Left colon (tissue), 2 donors: ENCODE measurements around the gene B3GNT5. TPM values are rescaled to one million over a fixed set of nuclear protein-coding genes. Genes with fewer than 3 reads are reported as not detected.

Source experiments
- ATAC-seq: fragments of 200-7000 bp; cut with Tn5 transposase; one replicate; pipeline ENCODE4 v1.9.1; 2020; ENCODE audit warnings: mild to moderate bottlenecking, moderate library complexity
- DNase-seq, 2 donors: peaks; one replicate each; pipeline ENCODE4 v3.0.0-alpha.2; 2020
- intact Hi-C, 2 donors: fragments of 100-400 bp; cut with DNase I in 1 of 2; cut with micrococcal nuclease in 1 of 2; formaldehyde crosslinking; loops; one replicate each; pipeline versions ENCODE4 v1.11.2 to v1.14.0; 2022; cut with DNase I, micrococcal nuclease
- total RNA-seq, 2 donors: library from RNA; stranded (reverse); fragmentation: NEBNext Ultra II Directional; extraction: Animal tissue kit (Norgen Biotek cat#: 25700); gene quantifications; one replicate each; pipeline ENCODE4 v1.2.1, GENCODE V29; 2021
- donor health status: DM: no; HTN: no; CAD: no.
- donor health status: DM: yes; HTN: yes; CAD: no.

Gene B3GNT5
- total RNA-seq, 2 donors from 2014 or later, result 80.3 to 106 TPM

DNA sequence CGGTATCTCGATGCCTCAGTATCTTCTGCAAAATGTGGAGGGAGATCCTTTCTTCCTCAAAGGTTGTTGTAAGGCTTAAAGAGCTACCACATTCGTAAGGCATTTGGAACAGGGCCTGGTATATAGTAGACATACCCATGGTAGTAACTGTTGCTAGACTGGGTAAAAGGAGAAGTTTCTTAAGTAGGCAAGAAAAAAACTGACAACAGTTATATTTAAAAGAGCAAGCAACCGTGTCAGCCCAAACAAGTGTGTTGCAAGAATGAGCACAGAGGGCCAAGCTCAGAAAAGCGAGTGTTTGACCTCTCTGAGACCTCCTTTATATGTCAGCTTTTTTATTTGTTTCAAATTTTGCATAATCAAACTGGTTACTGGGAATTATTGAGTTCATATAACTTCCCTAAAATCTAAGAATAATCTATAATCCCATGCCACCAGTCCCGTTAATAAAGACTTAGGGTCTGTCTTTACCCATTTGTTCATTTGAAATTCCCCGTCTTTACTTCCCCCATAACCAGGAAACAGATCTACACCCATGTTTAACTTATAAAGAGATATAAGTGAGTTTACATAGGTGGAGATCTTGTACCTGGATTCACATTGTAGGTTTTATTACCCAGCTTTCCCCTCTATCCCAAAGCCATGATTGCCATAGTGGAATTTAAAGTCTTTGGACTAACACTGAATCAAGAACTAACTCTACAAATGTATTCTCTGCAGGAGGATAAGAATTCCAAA, 7.3 kb downstream of the B3GNT5 start:
- DNase-seq (no peak), ATAC-seq (peak; percentile 61)
- intact Hi-C loops, result no loop called here

DNA sequence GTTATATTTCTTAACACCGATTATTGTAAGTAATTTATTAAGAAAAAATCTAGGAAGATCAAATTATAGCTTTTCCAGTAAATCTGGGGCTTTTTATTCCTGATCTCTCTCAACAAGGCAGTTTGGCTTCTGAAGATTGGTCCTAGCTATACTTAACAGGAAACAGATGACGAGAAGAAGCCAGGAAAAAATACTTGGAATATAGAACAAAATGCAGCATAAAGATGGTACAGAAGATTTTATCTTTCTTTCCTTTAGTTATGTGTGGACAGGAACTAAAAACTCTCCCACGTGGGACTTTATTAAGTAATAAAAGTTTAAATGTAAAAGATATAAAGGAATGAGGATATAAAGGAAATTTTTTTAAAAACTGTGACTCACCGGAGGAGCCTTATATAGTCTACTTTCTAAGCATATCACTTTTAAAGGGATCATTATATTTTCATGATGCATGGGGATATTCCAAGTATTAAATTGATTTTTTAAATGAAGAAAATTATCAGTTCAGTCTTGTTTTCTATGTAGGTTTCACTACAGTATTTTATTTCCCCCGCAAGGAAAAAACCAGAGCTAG, 8.2 kb downstream of the B3GNT5 start:
- DNase-seq, result no peak
- intact Hi-C loops, result no loop called here
- peak; percentile 3 for ATAC-seq

DNA sequence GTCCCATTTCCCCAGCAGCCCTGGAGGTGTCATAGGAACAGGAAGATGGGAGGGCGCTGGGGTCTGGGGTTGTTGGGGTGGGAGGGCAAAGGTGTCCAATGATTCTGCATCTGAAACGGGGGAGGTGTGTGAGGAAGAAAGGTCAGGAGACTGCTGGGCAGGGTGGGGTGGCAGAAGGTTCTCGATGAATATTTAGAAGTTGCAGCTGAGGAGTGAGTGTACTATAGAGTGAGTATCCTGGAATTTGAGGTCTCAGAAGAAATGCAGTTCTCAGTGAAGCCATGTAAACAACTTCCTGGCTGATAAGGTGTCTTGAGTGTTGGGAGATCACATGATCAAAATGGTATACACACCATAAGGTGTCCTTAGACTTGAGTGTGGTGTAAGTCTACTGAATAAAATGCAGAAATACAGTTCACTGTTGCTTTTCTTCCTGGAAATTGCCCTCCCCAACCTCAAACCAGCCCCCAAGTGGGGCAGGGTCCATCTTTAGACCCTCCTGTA, 9.9 kb downstream of the B3GNT5 start:
- intact Hi-C loops, result no loop called here
- DNase-seq, result no peak
- no peak for ATAC-seq

DNA sequence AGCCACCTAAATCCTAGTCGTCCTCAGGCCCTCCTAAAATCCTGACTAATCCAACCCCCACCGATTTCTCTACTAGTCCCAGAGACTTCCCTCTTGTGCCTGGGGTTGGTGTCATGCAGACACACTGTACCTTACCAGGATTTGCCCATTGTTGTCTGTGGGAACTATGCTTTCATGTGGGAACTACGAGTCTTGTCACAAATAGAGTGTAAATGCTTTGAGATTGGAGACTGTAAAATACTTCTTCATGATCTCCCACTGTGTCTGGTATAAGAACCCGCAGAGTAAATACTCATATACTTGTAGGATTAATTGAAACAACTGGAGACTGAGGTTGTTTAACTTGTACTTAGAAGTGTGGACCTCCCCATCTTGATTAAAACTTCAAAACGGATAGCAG, 11.2 kb downstream of the B3GNT5 start:
- DNase-seq, result no peak
- intact Hi-C loops, result no loop called here

DNA sequence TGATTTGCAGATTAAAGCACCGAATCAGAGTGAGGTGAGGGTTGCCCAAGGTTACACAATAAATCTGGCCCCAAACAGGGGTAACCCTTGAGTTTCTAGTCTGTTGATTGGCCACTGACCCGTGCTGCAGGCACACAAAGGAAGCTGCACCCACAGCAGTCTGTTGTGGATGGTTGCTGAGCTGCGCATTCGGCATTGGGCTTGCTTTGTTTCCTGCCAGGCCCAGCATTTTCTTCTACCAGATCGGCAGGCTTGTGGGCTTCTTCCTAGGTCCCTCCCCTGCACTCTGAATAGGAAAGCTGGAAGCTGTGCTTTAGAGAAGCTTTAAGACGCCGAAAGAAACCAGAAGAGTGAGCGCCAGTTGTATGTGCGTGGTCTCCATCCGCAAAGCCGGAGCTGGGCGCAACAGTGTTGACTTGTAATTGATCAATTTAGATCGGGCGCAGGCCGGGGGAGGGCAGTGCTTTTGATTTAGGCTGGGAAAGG, 12.1 kb downstream of the B3GNT5 start:
- DNase-seq, result peak in 1 of 2 donors; percentile 35
- intact Hi-C loops, result no loop called here
- peak; percentile 24 for ATAC-seq

More for the DNA sequence above, 11.2 kb downstream of the B3GNT5 start:
- ATAC-seq, result no peak

DNA sequence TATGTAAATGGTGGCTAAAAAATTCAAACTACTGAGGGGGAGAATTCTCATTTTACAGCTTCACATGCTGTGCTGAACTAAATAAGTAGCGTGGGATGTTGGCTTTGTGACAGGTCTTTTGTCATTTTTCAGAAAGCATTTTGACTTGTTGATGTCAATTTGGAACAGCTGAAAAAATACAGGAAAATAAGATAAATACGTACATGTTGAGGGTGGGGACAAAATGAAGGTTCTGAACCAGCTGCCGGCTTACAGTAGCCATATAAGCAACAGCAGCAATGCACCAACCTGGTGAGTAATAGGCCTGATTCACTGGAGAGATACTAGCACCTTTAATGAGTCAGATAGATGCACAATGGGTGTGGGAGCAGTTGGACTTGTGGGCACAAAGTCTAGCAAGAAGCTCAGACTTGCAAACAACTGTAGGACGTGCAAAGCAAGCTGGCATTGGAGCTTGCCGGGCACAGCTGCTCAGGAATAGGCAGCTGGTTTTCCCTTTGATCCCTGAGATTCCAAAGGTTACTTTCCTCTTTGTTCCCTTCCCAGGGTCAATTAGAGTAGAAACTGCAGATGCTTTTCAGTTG, 12.9 kb downstream of the B3GNT5 start:
- ATAC-seq, result peak; percentile 85
- intact Hi-C loops, result no loop called here
- peak; percentile 62 to 89 for DNase-seq

DNA sequence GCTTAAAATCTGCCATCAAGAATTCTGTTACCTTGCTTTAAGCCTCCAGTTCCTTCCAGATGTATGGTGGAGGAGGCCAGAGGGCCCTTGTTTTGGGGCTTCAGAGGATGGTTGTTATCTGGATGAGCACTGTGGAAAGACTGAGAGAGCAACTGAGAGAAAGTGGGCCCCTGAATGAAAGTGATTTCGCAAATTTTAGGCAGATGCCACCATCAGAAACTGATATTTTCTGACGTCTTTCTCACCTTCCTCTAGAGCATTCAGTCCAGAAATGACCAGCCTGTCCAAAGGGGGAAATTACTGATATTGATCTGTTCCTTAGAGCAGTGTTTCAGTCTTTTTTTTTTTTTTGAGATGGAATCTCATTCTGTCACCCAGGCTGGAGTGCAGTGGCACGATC, 13.4 kb downstream of the B3GNT5 start:
- ATAC-seq, result no peak
- intact Hi-C loops, result no loop called here
- no peak for DNase-seq

DNA sequence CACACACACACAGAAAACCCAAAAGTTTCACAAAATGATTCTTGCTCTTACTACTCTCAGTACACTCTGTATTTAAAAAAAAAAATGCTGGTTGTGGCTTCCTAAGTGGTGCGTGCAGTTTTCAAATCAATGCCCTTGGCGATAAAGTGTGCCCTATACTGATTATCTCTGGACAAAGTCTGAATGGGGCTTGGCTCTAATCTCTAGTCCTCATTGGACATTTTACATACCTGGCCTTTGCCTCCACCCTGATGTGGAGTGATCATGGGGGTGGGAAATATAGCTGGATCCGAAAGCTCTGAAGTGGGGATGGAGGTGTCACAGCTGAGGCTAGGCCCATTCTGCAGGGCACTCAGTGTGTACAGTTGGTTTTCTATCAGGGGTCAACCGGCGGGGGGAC, 14.1 kb downstream of the B3GNT5 start:
- DNase-seq (no peak), ATAC-seq (peak; percentile 62)
- intact Hi-C loops, result no loop called here

DNA sequence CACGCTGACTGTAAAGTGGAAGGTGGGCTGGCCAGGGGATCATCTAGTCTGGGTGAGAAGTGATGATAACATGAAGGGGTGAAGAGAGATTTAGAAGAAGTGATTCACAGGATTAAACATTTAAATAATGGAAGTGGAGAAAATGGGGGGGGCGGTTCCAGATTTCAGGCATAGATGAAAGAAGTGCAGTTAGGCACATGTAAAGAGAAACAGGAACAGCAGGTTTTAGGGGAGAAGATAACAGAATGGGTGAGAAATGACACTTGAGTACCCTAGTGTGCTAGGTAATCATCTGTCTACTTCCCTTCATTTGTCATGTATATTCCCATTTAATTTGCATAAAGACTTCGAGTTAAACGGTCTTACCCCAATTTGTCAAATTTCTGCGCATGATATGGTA, 15.3 kb downstream of the B3GNT5 start:
- DNase-seq, result no peak
- intact Hi-C loops, result no loop called here
- no peak for ATAC-seq

DNA sequence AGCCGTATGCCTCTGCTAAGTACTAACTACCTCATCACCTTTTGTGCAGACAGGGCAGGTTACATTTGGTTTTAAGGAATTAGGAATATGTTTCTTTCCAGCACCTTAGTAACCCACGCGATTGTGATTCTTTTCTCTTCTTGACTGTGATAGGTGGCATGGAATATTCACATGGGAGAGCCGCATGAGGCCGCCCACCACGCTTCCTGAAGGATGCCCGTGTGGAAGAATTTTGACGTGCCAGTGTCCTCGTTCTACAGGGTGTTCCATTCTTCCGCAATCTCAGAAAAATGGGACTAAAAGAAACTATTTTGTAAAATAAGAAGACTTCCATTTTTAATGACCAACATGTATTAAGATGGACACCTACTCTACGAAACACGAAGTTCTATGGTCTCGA, 16.3 kb downstream of the B3GNT5 start:
- intact Hi-C loops, result no loop called here

DNA sequence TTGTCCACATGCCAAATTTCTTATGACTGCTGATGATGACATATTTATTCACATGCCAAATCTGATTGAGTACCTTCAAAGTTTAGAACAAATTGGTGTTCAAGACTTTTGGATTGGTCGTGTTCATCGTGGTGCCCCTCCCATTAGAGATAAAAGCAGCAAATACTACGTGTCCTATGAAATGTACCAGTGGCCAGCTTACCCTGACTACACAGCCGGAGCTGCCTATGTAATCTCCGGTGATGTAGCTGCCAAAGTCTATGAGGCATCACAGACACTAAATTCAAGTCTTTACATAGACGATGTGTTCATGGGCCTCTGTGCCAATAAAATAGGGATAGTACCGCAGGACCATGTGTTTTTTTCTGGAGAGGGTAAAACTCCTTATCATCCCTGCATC, 17.3 kb downstream of the B3GNT5 start:
- intact Hi-C loops, result no loop called here
- ATAC-seq, result no peak
- no peak for DNase-seq

More for the DNA sequence above, 16.3 kb downstream of the B3GNT5 start:
- ATAC-seq (no peak), DNase-seq (no peak)

DNA sequence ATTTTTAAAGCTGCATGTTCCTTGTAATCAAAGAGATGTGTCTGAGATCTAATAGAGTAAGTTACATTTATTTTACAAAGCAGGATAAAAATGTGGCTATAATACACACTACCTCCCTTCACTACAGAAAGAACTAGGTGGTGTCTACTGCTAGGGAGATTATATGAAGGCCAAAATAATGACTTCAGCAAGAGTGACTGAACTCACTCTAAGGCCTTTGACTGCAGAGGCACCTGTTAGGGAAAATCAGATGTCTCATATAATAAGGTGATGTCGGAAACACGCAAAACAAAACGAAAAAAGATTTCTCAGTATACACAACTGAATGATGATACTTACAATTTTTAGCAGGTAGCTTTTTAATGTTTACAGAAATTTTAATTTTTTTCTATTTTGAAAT, 19.1 kb downstream of the B3GNT5 start:
- DNase-seq (no peak), ATAC-seq (no peak)
- intact Hi-C loops, result no loop called here

DNA sequence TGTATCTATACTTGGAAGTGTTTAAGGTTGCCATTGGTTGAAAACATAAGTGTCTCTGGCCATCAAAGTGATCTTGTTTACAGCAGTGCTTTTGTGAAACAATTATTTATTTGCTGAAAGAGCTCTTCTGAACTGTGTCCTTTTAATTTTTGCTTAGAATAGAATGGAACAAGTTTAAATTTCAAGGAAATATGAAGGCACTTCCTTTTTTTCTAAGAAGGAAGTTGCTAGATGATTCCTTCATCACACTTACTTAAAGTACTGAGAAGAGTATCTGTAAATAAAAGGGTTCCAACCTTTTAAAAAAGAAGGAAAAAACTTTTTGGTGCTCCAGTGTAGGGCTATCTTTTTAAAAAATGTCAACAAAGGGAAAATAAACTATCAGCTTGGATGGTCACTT, 19.7 kb downstream of the B3GNT5 start:
- no peak for DNase-seq
- ATAC-seq, result no peak
- intact Hi-C loops, result no loop called here

DNA sequence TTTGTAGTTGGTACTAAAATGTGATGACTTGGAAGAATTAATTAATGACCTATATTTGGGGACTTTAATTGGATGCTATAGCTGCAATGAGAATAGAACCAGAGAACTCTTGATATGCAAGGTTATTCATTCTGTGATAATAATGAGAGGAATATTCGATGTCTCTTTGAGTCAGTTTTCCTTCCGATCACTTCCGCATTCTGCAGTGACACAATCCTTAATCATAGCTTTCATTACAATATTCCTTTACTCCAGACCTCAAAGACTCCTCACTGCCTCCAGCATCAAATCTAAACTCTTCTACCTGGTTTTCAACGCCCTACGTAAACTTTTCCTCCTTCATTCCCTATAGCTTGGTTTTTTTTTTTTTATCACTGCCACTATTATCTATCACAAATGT, 21.6 kb downstream of the B3GNT5 start:
- intact Hi-C loops, result no loop called here
- DNase-seq (no peak), ATAC-seq (peak; percentile 17)

DNA sequence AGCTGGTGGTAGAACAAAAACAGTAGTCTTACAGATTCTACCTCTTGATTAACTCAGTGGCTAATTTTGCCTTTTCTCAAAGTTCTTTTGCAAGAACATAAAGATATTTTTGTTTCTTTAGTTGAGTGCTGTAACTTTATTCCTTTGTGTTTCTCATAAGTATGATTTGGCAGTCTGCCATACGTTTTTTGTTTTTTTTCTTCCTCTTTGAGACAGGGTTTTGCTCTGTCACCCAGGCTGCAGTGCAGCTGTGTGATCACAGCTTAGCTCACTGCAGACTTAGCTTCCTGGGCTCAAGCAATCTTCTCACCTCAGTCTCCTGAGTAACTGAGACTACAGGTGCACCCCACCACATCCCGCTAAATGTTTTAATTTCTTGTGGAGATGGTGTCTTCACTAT, 22.4 kb downstream of the B3GNT5 start:
- intact Hi-C loops, result no loop called here
- DNase-seq (no peak), ATAC-seq (peak; percentile 78)

DNA sequence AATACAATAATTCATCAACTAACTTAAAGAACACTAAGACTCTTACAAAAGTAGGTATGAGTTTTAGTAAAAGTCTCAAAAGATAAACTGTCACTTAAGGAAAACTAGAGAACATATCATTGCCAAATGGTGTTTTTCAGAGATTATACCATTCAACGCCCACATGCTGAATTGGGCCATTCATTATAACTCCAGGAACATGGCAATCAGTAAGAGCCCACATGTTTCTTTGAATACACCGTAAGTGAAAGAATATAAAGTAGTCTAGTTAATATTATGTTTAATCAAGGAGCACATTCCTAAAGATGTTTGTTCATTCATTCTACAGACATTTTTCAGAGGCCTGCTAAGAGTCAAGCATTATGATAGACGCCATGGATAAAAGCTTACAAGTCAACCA, 22.9 kb downstream of the B3GNT5 start:
- DNase-seq (no peak), ATAC-seq (no peak)
- intact Hi-C loops, result no loop called here

DNA sequence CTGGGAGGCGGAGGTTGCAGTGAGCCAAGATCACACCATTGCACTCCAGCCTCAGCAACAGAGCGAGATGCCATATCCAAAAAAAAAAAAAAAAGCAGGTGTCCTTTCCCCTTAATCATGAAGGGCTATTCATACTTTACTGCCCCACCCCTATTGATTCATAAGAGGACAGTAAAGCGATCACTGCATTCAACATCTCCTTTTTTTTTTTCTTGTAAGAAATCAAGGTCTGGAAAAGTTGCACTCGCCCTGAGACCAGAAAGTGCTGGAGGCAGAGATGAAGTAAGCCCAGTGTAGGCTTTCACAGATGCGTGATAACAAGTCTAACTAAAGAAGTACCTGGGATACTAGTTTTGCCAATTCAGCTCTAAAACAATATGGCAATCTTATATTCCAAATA, 24.2 kb downstream of the B3GNT5 start:
- ATAC-seq (no peak), DNase-seq (no peak)
- intact Hi-C loops, result no loop called here

DNA sequence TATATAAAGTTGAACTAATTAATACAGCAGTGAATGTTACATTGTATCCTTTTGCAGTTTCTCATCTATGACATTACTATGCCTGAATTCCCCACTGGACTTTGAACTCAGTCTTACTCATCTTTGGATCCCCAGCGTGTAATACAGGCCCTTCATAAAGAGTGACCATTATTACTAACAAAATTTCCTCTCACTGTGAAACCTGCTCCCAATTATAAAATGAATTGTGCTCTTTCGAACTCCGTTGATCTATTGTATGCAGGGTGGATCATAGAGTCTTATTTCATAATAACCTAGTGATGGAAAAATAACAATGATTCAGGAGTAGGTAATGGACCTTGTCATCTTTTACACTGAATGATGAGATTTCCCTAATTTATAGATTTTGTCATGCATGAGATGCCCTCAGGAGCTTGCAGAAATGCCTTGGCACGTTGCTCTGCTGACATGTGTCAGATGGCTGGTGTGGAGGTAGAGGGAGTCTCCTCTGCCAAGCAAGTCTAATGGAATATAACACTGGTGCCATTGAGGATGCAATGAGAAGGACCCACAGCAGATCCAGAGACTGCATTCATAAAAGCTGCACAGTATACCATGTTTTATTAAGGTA, 25.5 kb downstream of the B3GNT5 start:
- peak; percentile 55 for ATAC-seq

DNA sequence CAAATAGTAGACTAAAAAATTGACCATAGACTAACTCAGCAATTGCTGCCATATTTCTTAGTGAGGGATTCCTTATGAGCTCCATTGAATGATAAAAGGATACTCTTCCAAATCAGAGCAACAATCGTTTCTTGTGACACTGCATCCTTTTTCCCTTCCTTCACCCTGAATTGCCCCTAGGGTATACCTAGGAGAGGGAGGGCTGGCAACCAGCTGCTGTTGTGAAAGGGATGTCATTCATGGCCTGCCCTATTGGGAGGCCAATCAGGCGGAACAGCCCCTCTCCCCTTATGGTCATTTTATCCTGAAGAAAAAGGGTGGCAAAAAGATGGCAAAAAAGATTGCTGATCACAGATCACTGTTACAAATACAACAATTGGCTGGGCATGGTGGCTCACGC, 26.3 kb downstream of the B3GNT5 start:
- DNase-seq (no peak), ATAC-seq (no peak)
- intact Hi-C loops, result no loop called here

More for the DNA sequence above, 25.5 kb downstream of the B3GNT5 start:
- intact Hi-C loops, result no loop called here
- no peak for DNase-seq
